Cerebellar cortex (tissue), 1 donor: ENCODE data around the gene PML.

ENCODE experiments used
- DNase-seq: peaks from one replicate; pipeline ENCODE4 v3.0.0-alpha.2; 2015; ENCODE audit warnings: low spot score

Gene PML

GRCh38 chr15:73986055-73986775, 8.3 kb upstream of the PML start:
- DNase-seq, result no peak

- no peak for DNase-seq
These were observed 7.8 kb upstream of the PML start for GRCh38 chr15:73986776-73987056.

- no peak for DNase-seq
These were observed 7.3 kb upstream of the PML start for GRCh38 chr15:73987250-73987649.

GRCh38 chr15:73987681-73988444, 6.7 kb upstream of the PML start:
- no peak for DNase-seq

GRCh38 chr15:73988445-73988969, 6.0 kb upstream of the PML start:
- no peak for DNase-seq

DNA sequence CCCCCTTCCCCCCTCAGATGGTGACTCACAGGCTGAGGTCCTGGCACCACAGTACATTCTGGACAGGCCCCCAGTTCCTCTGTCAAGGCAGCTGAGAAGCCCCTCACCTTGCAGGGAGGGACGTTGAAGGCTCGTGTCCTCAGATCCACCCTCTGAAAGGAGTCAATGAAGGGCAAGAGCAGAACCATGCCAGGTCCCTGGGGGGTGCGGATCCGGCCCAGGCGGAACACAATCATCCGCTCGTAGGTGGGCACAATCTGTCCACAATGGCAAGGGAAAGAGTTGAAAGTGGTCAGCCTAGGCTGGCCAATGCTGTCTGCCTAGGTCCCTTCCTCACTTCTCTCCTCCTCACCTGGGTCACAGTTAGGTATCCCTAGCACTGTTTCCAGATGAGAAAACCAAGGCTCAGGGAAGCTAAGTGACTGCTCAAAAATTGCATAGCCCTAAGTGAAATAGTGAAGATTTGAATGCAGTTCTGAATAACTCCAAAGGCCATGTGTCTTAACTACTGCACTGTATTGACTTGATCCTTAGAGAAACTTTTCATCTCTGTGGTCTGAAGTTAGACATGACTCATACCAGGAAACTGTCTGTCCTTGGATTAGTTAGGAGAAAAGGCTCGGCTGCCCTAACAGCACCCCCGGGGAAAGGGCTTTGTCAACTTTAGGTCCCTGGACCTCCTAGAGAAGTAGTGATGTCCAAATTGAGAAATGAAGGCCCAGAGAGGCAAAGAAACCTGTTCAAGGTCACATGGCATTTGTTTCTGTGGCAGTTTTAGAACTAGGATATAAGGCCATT, 5.3 kb upstream of the PML start:
- no peak for DNase-seq

GRCh38 chr15:73990250-73991005, 4.1 kb upstream of the PML start:
- no peak for DNase-seq

DNA sequence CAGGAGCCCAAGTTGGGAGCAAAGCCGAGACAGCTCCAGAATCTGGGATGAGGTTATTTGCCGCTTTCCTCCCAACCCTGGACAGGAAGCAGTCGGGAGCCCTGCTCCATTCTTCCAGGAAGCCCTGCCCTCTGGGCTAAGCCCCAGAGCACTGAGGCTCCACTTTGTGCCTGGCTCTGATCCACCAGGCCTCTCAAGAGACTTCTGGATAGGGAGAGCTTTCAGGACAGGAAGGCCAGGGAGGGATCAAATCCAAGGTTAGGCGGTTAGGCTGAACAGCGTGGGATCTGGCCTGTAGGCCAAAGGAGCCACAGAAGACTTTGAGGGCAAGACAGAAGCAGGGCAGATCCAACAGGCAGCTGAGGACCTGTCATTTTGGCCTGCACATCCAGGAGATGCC, 3.3 kb upstream of the PML start:
- peak; percentile 22 for DNase-seq

DNA sequence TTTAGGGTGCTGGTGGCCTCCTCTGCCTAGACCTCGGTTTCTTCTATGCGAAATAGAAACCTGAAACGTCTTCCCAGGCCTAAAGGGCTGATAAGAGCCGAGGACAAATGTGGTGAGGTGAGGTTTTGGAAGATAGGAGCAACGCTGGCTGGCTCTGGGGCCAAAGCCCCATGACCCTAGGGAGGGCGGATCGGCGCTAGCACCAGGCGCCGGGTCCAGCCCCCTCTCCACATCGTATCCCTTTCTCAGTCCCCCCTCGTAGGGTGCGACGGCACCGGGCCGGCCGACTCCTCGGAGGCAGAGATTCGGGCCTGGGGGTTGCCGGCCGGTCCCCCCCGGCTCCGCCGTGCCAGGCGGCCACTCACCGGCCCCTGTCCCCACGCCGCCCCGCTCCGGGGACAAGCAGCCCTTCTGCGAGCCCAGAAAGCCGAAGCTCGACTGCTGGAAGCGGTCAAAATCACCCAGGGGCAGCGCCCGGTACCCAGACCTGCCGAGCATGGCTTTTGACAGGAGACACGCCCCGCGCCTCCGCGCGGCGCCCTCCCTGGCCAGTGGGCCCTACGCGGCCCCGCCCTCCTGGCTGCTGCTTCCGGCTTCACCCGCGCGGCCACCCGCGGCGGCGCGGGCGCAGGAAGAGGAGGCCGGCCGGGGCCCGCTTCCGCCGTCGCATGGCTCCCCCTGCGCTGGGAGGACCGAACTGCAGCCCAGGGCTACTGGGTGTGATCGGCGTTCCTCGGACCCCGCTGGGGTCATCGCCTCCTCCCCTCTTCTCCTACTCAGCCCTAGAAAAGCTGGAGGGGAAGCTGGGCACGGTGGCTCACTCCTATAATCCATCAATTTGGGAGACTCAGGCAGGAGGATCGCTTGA, 2.6 kb upstream of the PML start, which contains the start of gene STOML1:
TSS of gene STOML1 (minus strand) at position 570 of the 868 bp plus-strand sequence. CDS start at position 498, 72 bp downstream.
- DNase-seq, result peak; percentile 88

- no peak for DNase-seq
These were observed 2.0 kb upstream of the PML start for GRCh38 chr15:73992594-73992898.

- DNase-seq, result no peak
These were observed 1.1 kb upstream of the PML start for GRCh38 chr15:73993211-73993994.

- DNase-seq, result peak; percentile 35
These were observed 551 bp downstream of the PML start for GRCh38 chr15:73994912-73995622.

- no peak for DNase-seq
These were observed 1.8 kb downstream of the PML start for GRCh38 chr15:73996267-73996666.

- peak; percentile 19 for DNase-seq
These were observed 2.4 kb downstream of the PML start for GRCh38 chr15:73996939-73997338.

DNA sequence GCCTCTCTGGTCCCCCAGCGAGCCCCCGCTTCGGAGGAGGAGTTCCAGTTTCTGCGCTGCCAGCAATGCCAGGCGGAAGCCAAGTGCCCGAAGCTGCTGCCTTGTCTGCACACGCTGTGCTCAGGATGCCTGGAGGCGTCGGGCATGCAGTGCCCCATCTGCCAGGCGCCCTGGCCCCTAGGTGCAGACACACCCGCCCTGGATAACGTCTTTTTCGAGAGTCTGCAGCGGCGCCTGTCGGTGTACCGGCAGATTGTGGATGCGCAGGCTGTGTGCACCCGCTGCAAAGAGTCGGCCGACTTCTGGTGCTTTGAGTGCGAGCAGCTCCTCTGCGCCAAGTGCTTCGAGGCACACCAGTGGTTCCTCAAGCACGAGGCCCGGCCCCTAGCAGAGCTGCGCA, 3.5 kb downstream of the PML start:
- no peak for DNase-seq

DNA sequence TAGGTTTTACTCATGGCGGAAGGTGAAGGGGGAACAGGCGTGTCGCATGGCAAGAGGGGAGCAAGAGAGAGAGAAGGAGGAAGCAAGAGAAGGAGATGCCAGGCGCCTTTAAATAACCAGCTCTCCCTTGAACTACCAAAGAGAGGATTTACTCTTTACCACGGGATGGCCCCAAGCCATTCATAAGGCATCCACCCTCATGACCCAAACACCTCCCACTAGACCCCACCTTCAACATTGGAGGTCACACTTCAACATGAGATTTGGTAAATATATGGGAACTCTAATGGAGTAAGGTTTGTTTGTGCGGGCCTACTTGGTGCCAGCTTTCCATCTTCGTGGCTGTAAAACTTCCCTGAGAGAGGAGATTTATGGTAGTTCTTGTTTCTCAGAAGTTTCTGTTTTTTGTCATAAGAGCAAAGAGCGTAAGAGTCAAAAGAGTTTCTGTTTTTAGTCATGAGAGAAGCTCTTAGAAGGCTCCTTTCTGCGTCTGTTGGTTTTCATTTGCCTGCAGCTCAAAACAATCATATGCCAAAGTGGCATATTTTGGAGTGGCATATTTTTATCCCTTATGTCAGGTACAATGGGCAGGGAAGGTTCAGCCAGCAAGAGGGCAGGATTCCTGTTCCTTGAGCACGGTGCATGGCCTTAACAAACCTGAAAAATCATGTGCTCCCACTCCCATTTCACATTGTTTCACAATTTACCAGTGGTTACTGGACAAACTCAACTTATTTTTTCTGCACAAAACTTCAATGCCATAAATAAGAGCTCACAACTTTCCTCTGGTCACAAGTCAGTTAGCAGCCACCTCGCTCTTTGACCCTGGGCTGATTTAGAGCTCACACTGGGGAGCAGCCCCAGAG, 12.5 kb downstream of the PML start:
- DNase-seq, result no peak

- DNase-seq, result no peak
These were observed 13.4 kb downstream of the PML start for GRCh38 chr15:74007820-74008371.

DNA sequence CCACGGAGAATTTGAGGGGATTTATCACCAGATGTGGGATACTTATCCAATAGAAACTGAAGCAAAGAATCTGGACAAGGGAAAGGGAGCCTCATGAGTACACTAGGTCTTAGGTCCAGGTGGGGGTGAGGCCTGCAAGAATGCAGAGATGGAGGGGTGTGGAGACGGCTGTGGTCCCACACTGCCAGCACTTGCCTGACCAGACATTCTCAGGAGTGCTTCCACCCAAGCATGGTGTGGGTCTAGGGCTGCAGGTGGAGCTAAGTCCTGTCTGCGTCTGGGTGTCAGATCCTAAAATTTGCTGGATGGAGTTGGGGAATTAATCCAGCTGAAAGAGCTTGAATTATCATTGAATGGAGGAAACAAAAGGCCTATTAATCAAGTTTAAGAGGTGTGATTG, 14.4 kb downstream of the PML start:
- DNase-seq, result no peak
